SK-N-DZ (cell line): ENCODE results near the gene KMT2C.

ENCODE experiments used
- DNase-seq: peaks from one replicate; pipeline ENCODE4 v3.0.0-alpha.2; 2015; ENCODE audit warnings: low spot score

The KMT2C gene

DNA sequence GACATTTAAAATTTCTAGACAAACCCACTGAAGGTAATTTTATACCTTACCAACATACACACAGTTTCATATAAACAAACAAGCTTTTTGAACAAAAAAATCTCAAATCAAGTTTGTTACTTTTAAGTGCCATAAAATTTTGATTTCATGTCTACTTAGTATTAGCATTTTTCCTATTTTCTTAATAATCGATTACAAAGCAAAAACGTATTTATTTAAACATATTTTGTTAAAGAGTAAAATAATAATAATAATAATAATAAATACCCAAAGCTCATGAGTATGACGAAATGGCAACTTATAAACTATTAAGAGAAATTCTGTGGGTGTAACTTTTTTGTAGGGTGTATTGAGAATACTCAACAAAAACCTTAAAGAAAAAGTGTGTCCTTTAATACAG is 232.7 kb downstream of the KMT2C start:
- DNase-seq: no peak

DNA sequence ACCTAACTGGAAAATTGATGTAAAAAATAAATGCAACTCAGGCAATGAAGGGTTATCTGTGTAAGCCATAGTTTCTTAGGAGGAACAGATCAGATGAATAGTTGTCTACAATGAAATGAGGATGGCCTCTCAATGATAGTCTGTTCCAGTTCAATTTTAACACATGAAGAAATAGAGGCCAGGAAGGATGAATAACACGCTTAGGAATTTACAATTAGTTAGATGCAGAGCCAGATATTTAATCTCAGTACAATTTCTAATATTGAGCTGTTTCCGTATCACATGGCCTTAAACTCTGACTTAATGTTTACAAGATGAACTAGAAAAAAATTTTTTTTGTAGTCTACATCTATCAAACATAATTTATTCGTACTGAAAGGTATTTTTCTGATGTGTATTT is 233.7 kb downstream of the KMT2C start:
- no peak for DNase-seq

DNA sequence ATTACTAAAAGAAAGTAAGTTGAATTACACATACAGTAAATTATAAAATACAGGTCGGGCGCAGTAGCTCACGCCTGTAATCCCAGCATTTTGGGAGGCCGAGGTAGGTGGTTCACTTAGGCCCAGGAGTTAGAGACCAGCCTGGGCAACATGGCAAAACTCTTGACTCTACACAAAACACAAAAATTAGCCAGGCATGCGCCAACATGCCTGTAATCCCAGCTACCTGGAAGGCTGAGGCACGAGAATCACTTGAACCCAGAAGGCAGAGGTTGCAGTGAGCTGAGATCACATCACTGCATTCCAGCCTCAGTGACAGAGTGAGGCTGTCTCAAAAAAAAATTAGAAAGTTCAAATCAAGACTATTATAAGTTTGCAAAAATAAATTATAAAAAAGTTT is 235.4 kb downstream of the KMT2C start:
- no peak for DNase-seq

DNA sequence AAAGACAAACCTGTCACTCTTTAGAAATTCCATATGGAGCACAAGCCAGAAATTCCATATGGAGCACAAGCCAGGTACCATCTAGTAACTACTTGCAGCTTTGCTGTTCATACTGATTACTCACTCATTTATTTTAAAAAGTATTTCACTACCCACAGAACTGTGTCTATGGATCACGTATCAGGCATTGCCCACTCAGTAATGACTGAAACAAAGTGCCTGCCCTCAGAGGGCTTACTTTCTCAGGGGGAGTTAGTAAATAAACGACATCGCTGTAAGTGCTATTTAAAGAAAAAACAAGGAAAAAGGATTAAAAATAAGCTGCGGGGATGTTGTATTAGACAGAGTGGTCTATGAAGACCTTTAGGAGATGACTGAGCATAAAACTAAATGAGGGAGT is 239.4 kb downstream of the KMT2C start:
- DNase-seq: no peak

DNA sequence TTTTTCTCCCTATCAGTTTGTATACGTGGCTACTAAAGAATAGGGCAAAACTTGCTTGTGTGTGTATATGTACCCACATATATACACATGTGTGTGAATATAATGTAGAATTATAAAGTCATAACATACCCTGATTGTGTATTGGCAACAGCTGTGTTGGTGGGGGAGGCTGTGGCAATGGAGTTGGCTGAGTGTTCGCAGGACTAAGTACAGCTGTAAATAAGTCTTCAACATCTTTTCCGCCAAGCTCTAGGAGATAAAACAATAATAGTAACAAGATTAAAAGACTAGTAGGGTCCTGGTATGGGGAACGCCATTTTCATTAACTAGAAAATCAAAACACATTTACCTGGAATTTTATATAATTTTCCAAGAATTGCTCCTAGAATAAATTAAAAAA is 241.9 kb downstream of the KMT2C start:
- no peak for DNase-seq

DNA sequence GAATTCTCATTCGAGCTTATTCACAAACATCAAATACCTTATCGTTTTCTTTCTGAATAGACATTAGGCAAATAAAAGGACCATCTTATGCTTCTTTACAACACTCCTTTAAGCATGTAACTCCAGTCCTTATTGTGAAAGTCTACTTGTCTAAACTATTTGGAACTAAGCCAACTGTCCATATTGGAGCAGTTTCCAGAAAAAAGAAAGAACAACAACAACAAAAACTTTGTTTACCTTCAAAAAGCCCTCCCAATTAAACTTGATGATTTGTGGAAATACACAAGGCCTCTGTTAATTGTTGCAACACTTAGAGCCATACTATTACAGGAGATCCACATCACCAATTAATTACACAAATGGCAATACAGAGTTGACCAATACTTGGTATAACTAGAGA is 246.7 kb downstream of the KMT2C start:
- DNase-seq: no peak

DNA sequence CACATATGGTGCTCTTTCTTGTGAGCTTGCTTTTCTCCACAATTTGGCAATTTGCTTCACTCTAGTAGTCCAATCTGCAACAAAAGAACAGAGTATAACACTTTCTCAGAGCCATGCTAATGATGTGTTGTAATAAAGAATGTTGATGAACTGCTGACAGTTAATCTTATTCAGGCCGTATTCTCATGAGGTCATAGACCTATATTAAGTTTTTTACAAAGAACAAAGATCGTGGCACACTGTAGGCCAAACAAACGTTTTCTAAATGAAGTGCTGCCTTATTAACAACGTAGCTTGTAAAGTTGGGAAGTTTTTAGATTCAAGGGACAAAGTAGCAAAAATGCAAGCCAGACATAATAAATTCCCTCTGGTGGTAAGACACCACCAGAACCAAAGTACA is 250.2 kb downstream of the KMT2C start:
- no peak for DNase-seq

DNA sequence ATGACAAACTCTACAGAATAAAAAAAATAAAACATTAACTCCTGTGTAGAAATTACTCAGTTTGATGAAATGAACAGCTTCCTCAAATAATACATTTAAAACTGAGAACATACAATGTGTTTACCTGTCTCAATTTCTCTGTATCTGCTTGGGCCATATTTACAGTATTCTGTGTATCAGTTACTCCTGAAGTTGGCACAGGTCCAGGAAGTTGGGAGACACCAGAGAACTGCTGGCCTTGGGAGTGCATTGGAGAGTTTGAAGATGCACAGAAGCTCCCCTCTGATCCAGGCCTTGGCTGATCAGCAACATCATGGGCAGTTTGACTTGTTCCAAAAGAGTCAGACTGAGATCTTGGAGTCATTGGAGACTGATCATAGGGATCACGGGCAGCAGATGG is 255.2 kb downstream of the KMT2C start:
- DNase-seq: no peak

DNA sequence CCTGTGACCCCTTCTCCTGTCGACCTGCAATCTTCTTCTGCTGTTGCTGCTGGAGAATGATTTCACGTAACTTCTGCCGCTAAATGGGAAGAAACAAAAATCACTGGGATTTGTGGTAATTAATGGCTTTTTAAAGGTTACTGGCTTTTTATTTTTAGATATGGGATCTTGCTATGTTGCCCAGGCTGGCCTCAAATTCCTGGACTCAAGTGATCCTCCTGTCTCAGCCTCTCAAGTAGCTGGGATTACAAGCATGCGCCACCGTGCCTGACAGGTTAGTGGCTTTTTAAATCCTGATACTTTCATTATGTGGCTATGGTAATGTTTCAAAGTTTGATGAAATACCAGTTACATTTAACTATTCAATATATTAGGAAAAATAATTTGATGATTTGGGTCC is 255.8 kb downstream of the KMT2C start:
- no peak for DNase-seq

DNA sequence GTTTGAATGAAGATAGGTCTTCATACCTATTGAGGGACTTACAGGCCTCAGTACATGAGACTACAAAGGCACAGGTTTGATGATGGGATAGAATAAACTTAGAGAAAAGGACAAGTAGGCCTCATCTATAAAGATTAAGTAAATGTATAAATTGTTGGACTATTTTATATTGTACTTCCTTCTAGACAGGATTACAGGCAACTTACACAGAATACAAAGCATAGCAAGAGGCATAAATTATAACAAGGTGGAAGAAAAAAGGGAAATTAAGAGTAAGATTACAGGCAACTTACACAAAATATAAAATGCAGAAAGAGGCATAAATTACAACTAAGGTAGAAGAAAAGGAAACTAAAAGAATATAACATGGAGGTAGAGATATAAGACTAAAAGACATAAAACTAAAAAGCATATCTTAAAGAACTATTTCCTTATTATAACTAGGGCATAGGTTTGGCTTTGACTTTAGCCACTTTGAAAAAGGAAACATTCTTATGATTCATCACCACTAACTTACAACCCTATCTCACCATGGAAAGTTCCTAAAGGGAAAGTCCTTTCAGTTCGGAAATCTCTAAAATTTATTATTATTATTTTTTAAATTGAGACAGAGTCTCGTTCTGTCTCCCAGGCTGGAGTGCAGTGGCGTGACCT is 257.3 kb downstream of the KMT2C start:
- DNase-seq: no peak

DNA sequence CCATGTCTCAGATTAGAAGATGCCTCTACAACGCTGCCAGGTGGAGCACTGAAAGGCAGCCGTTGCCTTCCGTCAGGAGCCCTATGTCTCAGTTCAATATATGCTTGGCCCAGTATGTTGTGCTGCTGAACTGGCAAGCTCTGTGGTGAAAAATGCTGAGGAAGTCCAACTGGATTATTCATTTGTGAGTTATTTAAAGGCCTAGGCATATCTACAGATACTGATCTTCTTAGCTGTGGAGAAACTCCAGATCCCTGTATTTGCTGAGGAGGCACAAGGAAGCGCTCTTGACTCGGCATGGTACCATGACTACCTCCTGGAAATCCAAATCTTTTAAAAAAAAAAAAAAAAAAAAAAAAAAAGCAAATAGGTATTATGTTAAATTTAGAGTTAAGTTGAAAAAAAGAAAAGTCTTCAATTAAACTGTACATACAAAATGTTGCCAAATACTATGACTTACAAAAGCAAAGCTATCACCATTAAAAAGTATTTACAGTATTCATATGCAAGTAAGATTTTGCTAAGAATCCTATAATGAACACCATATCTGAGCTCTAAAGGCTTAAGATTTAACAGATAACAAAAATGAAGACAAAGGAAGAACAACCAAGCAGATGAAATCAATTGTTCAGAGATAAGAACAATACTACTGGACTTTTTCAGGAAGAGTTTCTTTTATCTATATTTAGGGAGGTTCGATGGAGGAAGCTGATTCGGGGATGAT is 258.0 kb downstream of the KMT2C start:
- no peak for DNase-seq

DNA sequence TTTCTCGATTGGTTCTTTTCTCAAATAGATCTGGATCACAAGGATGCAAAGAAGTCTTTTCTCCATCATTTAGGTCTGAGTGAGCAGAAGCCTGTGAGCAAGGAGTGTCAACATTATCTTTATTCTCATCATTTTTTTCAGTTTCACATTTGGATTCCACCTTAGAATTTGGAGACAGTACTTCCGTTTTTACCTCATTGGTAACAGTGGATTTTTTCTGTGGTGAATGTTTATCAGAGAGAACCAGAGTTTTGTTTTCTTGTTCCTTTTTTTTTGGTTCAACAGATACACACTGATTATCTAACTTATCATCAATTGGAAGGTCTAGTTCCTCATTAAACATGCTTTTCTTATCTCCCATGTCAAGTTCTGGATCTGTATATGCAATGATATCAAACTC is 259.0 kb downstream of the KMT2C start:
- DNase-seq: no peak

DNA sequence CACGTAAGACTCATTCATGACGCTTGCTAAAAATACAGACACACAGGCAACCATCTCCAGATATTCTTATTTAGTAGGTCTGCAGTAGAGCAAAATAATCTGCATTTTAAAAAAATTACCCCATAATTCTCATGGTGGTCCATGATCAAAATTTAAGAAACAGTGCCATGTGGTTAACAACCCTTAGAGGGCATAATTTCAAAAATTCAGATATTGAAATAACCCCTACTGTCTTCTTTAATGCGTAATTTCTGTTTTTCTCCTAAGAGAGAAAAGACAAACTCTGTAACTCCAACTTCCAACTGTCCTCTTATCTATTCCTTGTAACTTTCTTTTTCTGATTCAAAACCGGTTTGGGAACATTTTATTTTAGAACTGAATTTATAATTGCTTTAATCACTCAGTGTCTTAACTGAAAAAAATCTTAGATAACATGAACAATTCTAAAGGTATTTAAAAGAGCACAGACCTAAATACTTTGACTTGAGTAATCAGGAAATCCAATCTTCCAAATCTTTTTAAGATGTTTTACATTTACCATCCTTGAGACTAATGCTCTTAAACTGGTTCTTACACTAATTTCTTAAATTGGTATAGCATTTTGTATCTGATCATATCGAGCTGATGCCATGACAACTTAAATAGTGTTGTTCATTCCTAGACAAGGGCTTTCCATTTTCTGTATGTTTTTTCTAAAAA is 262.3 kb downstream of the KMT2C start:
- DNase-seq: no peak

DNA sequence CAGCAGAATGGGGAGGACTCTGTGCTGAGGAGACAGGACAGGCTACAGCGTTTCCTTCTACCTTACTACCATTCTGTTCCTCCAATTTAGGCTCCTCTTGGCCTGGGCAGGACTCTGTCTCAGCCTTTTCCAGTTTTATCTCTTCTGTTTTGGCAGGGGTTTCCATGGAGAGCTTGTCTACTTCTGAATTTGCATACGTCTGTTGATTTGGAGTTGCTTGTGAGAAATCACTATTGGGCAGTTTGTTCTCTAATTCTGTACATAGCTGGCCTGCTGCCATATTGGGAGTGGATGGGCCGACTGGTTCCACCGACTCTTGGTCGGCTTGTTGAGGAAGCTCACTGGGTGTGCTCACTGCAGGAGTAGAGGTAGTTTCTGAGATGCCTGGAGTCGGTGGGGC is 273.5 kb downstream of the KMT2C start:
- no peak for DNase-seq

DNA sequence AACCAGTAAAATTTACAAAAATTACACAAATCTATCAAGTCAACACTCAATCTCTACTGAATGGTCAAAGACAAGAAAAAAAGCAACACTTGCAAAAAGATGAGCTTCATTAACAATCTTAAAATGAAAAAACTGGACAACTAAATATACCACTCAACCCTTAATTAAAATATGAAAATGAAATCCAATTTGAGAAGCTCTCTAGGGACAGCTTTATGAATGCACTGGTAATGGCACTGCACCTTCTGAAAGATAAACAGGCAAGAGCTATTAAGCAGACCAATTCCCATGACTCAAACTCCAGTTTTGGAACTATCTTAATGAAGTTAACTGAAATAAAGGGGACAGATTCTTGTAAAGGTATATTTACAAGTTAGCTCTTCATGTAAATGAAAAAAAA is 274.6 kb downstream of the KMT2C start:
- no peak for DNase-seq

DNA sequence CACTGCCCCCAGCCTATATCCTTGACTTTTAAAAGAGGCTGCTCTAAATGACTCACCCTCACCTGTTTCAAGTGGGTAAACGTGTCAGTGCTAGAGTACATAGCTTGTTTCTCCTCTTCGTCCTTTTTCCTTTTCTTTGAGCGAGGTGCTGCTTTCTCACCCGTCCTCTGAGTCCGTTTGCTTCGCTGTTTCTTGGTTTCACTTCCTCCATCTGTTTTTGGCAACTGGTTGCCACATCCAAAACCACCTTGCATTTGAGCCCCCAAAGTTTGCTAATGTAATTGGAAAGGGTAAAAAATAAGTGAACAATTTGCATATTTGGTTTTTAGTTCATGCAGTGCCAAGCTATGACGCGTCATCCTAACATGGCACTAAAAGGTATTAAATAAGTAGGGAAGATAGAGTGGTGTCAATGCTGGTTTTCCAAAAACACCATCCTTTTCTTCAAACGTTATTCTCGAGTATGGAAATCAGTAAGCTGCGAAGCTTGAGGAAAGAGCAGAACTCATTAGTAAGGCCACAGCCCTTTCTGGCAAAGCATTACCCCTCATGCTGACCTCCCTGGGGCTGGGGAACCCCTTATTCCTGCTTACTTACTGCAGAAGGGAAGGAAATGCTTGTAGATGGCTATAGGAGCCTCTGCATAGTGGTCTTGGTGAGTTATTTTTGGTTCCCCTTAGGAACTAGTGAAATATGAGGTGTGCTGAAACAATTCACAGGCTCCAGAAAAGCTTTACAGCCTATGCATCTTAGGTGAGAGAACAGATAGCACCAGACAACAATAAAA is 276.8 kb downstream of the KMT2C start:
- DNase-seq: no peak

DNA sequence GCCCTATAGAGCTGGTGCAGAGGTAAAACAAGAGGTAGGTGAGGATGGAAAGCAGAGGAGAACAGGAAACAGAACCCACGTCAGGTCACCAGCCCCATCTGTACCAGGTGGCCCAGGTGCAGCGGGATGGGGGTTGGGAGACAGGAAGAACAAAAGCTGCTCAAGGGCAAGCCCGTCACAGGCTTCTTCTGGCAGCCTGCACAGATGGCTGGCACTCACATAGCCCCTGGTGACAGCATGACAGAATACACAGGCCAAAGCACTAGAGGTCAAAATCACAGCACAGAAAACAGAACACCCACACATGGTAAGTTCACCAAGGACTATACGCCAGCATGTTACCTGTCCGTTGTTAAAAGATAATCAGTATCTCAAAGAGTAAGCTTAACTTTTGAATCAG is 283.5 kb downstream of the KMT2C start:
- no peak for DNase-seq

DNA sequence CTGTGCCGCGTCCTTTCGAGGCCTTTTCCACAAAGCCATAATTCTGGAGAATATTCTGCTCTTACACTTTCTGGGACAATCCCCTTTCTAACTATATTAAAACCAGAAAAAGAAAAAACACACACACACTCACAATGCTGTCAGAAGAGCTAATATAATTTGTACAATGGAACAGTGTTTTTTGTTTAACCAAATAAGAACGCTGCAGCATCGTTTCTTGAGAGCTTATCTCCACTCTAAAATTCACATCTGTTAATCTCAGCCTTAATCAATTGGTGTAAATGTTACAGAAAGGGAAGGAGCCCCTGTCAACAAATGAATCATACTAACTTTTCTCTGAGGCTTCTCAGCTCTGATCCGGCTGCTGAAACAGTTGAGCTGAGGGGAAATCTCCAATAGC is 286.4 kb downstream of the KMT2C start:
- DNase-seq: peak; percentile 54

DNA sequence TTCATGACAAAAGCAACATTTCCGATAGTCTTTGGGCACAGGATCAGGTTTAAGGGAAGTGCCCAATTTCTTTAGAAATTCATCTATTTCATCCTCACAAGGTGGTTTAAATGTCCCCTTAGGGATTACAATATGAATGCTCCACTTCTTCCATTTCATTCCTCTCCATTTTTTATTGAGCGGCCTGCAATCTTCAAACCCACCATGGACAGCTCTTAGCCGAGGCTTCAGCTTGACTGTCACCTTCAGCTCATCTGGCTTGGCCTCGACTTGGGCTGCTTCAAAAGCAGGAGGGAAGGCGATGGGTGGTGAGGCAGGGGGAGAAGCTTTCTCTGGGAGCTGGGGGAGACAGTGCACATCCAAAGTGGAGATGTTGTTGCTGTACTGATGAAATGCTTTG is 287.1 kb downstream of the KMT2C start:
- DNase-seq: no peak

DNA sequence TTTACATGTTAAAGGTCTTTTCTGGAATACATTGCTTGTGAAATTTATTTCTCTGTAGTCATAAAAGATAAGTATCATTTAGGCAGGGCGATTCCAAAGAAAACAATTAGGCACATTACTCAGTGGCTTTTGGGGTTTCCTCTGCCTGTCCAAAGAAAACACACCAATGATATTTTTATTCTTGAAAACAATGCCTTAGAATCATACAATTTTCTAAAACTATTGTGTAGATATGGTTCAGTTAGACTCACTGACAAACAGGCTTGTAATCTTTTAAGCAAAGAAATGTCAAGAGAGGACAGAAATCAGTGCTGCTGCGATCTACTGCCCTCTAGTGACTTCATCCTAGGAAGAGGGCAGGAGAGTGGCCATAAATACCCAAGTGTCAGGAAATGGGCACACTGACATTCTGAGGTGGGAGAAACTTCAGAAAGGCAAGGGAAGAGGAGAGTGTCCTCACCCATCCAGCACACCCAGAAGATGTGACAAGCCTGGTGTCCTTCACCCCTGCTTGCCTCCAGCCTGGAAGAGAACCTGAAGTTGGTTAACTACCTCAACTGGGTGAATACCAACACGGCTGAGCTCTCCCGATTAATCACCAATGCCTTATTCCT is 289.8 kb downstream of the KMT2C start:
- DNase-seq: peak; percentile 40

DNA sequence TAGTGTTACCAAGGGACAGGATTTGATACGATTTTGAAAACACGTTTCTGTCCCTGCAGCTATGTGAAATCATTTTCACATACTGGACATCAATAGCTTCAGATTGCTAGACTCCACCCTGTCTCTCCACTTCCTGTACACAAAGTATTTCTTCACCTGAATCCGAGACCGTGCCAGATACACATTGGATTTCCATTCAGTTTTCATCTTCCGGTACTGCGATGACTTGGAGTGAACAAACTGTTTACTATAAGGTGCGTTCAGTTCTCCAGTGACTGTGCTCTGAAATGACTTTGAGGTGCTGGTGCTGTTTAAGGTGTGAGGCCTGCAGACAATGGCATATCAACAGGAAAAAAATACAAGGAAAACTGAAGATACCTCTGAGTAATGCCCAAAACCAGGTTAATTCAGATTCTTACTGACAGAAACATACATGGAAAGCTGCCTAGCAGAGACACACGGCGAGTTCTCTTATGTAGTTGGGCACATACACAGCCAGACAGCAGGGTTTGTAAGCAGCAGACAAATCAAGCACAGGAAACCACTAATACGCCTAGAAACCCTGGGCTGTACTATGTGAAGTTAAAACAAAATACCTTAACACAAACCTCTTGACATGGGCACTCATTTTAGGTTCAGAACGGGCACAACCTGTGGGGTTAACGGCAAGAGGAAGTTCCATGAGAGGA is 291.1 kb downstream of the KMT2C start:
- DNase-seq: no peak
